HepG2 (cell line): ENCODE measurements around the gene MRFAP1L1. TPM values are rescaled to one million over a fixed set of nuclear protein-coding genes. Genes with fewer than 3 reads are reported as not detected.

Experiments
- FOXK1 ChIP-seq: sonication (generic); formaldehyde crosslinking; IDR thresholded peaks from 2 replicates; pipeline ENCODE4 v1.4.0; 2020; ENCODE audit warnings: low read depth, missing genetic modification reagents, borderline replicate concordance
- HOXA5 ChIP-seq: sonication (generic); formaldehyde crosslinking; IDR thresholded peaks from 2 replicates; pipeline ENCODE4 v1.4.0; 2020; ENCODE audit warnings: missing genetic modification reagents
- MEIS2 ChIP-seq: sonication (generic); formaldehyde crosslinking; IDR thresholded peaks from 2 replicates; pipeline ENCODE4 v1.9.0; 2021; ENCODE audit warnings: mild to moderate bottlenecking, missing genetic modification reagents
- SP1 ChIP-seq, 2 experiments: fragments of 450-650 bp in 1 of 2; sonication (generic) in 1 of 2; formaldehyde crosslinking in 1 of 2; IDR thresholded peaks; 2 replicates each; pipeline versions ENCODE4 v1.4.0 to v1.6.1; 2016 to 2020; ENCODE audit warnings: missing genetic modification reagents in 1 of 2
- TRIM22 ChIP-seq: fragments of 450-650 bp; IDR thresholded peaks from 2 replicates; pipeline ENCODE4 v1.6.1; 2017
- ZFP36L1 ChIP-seq: sonication (generic); formaldehyde crosslinking; IDR thresholded peaks from 2 replicates; pipeline ENCODE4 v1.8.0; 2022; ENCODE audit warnings: mild to moderate bottlenecking, missing genetic modification reagents, moderate library complexity
- ZNF503 ChIP-seq: sonication (generic); formaldehyde crosslinking; IDR thresholded peaks from 2 replicates; pipeline ENCODE4 v1.4.0; 2020; ENCODE audit warnings: missing genetic modification reagents
- ZNF761 ChIP-seq: sonication (generic); formaldehyde crosslinking; conservative IDR thresholded peaks from 2 replicates; pipeline ENCODE4 v1.4.0; 2020; ENCODE audit warnings: mild to moderate bottlenecking, missing genetic modification reagents
- polyA plus RNA-seq, 8 experiments: library from polyadenylated mRNA; depleted of rRNA in 3 of 8; stranded (reverse) in 7 of 8; unstranded in 1 of 8; fragments of >200 nt; fragmentation: Illumina TruSeq in 4 of 8; extraction: Trizol in 4 of 8; gene quantifications; 2 replicates each; pipeline versions ENCODE4 v1.2.1 to v1.2.3, GENCODE V29; 2011 to 2016; ENCODE audit warnings: low read depth in 4 of 8, missing spikeins in 1 of 8, mixed read lengths in 1 of 8; ENCODE audit not compliant: insufficient read depth in 1 of 8
- total RNA-seq, 5 experiments: library from RNA; depleted of rRNA; stranded (reverse); fragments of >200 nt; fragmentation: Illumina TruSeq; extraction: Trizol; gene quantifications; 2 replicates each; pipeline ENCODE4 v1.2.3, GENCODE V29; 2016; ENCODE audit warnings: low read depth in 1 of 5
- TF ChIP-seq, protein P1 (sequence below): sonication (generic); formaldehyde crosslinking; IDR thresholded peaks from 2 replicates; pipeline ENCODE4 v1.4.0; 2020; ENCODE audit warnings: missing genetic modification reagents
- TF ChIP-seq, protein P2 (sequence below): sonication (generic); formaldehyde crosslinking; IDR thresholded peaks from 2 replicates; pipeline ENCODE4 v1.4.0; 2020; ENCODE audit warnings: missing genetic modification reagents
- TF ChIP-seq, protein P3 (sequence below): sonication (generic); formaldehyde crosslinking; IDR thresholded peaks from 2 replicates; pipeline ENCODE4 v1.5.0; 2020; ENCODE audit warnings: mild to moderate bottlenecking, missing genetic modification reagents
- TF ChIP-seq, protein P4 (sequence below): sonication (generic); formaldehyde crosslinking; IDR thresholded peaks from 2 replicates; pipeline ENCODE4 v1.4.0; 2020; ENCODE audit warnings: missing genetic modification reagents, mild to moderate bottlenecking, borderline replicate concordance

The MRFAP1L1 gene
- total and polyA plus RNA-seq, 2 of the 13 experiments (the other 11 are each of a cell fraction or from before 2014, with no cell fraction given) = 44.8 to 76.6 TPM

- 0 out of 2 replicates have a peak, but pooled peaks have one; percentile 37 for TF ChIP-seq ZNF503 (CRISPR knock-in tag)
- no peak for TF ChIP-seq TRIM22
- TF ChIP-seq, protein P1, sequence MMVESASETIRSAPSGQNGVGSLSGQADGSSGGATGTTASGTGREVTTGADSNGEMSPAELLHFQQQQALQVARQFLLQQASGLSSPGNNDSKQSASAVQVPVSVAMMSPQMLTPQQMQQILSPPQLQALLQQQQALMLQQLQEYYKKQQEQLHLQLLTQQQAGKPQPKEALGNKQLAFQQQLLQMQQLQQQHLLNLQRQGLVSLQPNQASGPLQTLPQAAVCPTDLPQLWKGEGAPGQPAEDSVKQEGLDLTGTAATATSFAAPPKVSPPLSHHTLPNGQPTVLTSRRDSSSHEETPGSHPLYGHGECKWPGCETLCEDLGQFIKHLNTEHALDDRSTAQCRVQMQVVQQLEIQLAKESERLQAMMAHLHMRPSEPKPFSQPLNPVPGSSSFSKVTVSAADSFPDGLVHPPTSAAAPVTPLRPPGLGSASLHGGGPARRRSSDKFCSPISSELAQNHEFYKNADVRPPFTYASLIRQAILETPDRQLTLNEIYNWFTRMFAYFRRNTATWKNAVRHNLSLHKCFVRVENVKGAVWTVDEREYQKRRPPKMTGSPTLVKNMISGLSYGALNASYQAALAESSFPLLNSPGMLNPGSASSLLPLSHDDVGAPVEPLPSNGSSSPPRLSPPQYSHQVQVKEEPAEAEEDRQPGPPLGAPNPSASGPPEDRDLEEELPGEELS (CRISPR knock-in tag) = peak; percentile 44
- TF ChIP-seq, protein P2, sequence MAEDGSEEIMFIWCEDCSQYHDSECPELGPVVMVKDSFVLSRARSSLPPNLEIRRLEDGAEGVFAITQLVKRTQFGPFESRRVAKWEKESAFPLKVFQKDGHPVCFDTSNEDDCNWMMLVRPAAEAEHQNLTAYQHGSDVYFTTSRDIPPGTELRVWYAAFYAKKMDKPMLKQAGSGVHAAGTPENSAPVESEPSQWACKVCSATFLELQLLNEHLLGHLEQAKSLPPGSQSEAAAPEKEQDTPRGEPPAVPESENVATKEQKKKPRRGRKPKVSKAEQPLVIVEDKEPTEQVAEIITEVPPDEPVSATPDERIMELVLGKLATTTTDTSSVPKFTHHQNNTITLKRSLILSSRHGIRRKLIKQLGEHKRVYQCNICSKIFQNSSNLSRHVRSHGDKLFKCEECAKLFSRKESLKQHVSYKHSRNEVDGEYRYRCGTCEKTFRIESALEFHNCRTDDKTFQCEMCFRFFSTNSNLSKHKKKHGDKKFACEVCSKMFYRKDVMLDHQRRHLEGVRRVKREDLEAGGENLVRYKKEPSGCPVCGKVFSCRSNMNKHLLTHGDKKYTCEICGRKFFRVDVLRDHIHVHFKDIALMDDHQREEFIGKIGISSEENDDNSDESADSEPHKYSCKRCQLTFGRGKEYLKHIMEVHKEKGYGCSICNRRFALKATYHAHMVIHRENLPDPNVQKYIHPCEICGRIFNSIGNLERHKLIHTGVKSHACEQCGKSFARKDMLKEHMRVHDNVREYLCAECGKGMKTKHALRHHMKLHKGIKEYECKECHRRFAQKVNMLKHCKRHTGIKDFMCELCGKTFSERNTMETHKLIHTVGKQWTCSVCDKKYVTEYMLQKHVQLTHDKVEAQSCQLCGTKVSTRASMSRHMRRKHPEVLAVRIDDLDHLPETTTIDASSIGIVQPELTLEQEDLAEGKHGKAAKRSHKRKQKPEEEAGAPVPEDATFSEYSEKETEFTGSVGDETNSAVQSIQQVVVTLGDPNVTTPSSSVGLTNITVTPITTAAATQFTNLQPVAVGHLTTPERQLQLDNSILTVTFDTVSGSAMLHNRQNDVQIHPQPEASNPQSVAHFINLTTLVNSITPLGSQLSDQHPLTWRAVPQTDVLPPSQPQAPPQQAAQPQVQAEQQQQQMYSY (CRISPR knock-in tag) = peak; percentile 17; the same call in 1 of the 2 replicates
- TF ChIP-seq, protein P3, sequence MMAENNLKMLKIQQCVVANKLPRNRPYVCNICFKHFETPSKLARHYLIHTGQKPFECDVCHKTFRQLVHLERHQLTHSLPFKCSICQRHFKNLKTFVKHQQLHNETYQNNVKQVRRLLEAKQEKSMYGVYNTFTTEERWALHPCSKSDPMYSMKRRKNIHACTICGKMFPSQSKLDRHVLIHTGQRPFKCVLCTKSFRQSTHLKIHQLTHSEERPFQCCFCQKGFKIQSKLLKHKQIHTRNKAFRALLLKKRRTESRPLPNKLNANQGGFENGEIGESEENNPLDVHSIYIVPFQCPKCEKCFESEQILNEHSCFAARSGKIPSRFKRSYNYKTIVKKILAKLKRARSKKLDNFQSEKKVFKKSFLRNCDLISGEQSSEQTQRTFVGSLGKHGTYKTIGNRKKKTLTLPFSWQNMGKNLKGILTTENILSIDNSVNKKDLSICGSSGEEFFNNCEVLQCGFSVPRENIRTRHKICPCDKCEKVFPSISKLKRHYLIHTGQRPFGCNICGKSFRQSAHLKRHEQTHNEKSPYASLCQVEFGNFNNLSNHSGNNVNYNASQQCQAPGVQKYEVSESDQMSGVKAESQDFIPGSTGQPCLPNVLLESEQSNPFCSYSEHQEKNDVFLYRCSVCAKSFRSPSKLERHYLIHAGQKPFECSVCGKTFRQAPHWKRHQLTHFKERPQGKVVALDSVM = 0 out of 2 replicates have a peak, but pooled peaks have one; percentile 20
- no peak for TF ChIP-seq SP1 (IDR thresholded peaks at IDR 0.05)
- no peak for TF ChIP-seq SP1 (CRISPR knock-in tag; IDR thresholded peaks at IDR 0.05)
- TF ChIP-seq FOXK1 (CRISPR knock-in tag) = 0 out of 2 replicates have a peak, but pooled peaks have one; percentile 16
- 0 out of 2 replicates have a peak, but pooled peaks have one; percentile 54 for TF ChIP-seq MEIS2 (CRISPR knock-in tag)
- TF ChIP-seq, protein P4, sequence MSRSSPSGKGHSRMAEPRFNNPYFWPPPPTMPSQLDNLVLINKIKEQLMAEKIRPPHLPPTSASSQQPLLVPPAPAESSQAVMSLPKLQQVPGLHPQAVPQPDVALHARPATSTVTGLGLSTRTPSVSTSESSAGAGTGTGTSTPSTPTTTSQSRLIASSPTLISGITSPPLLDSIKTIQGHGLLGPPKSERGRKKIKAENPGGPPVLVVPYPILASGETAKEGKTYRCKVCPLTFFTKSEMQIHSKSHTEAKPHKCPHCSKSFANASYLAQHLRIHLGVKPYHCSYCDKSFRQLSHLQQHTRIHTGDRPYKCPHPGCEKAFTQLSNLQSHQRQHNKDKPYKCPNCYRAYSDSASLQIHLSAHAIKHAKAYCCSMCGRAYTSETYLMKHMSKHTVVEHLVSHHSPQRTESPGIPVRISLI (CRISPR knock-in tag) = peak; percentile 25; the same call in 1 of the 2 replicates
- peak; percentile 30; the same call in 1 of the 2 replicates for TF ChIP-seq HOXA5 (CRISPR knock-in tag)
- TF ChIP-seq ZFP36L1 = peak; percentile 80; the same call in 1 of the 2 replicates
- TF ChIP-seq ZNF761 (CRISPR knock-in tag) = peak; percentile 70; the same call in 1 of the 2 replicates
Observed at GRCh38 chr4:6688879-6689505, 20.7 kb downstream of the MRFAP1L1 start (continued).
